NCI-H82 (cell line): ENCODE results near the gene YKT6.

Experiments
- DNase-seq: peaks from one replicate; lab custom pipeline; 2025; lab: John Stamatoyannopoulos, UW

Gene YKT6

DNA sequence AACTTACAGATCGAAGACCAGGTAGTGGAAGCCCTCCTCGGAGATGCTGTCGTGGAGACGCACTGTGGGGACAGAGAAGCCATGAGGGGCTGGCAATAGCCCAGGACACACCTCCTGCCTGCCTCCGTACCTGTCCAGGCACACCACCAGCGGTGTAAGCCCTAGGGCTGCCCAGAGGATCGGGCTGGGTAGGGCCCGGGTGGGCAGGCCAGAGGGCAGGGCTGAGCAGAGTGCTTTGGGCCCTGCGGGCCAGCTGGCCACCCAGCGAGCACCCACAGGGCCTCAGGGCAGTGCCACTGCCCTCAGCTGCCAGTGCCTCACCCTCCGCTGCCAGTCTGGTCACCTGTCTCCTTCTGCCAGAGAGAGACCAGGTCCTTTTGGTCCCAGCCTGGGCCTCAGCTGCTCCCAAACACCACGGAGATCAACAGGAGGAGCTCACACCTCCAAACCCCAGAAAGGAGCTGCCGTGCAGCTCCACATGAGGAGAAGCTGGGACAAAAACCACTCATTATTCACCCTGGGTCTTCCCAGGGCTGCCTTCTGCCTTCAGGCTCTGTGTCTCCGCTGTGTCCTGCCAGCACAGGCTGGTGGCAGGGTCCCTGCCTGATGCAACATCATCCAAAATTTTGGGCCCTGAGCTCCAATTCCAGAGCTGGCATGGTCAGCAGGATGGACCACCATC lies 58.2 kb downstream of the YKT6 start:
- no peak for DNase-seq

DNA sequence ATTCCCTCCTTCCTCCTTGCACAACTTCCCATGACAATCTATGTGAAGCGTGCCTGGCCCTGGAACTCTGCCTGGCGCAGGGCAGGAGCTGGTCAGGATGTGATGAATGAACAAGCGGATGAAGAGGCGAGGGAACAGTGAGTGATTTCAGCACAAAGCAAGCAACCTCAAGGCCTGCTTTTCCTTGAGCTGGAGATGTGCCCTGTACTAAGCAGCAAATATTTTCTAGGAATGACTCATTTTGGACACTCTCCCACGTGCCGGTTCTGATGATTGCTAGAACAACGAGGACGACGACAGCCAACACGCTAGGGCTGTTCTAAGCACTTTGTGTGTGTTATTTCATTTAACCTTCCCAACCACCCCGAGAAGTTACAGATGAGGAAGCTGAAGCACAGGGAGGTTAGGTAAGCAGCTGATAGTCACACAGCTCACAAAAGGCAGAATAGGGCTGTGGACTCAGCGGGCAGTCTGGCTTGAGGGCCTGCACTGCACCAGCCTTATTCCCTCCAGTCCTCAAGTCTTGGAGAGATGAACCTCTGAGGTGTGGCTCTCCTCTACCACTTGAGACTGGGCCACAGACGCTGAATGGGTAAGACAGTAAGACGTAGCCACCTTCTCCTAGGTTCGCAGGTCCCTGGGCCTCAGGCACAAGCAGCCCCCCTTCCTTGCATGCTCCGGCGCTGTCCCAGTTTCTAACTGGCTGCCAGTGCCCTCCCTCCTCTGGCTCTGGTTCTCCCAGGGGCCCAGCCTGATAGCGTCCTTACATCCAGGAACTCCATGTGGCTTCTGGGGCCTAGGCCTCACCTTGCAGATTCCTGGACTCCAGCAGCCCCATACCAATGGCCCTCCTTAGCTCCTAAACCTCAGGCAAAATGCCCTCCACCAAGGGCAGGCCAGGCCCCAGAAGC lies 59.0 kb downstream of the YKT6 start:
- DNase-seq: no peak

DNA sequence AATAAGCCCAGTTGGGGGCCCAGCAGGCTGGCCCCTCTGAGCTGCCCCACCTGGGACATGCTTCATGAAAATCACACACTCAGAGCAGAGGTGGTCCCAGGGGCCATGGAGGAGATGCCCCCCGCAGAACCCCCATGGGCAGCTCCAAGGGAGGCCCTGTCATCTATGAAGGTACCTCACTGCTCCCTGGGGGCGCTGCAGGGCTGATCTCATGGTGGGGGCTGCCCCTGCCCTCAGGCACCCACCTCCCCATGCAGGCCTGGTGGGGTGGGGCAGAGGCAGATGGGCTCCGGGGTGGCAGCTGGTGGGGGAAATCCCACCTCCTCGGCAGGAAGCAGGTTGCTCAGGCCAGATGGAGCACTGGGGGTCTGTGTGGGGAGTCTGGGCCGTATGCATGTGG lies 60.5 kb downstream of the YKT6 start:
- peak; percentile 87 for DNase-seq

DNA sequence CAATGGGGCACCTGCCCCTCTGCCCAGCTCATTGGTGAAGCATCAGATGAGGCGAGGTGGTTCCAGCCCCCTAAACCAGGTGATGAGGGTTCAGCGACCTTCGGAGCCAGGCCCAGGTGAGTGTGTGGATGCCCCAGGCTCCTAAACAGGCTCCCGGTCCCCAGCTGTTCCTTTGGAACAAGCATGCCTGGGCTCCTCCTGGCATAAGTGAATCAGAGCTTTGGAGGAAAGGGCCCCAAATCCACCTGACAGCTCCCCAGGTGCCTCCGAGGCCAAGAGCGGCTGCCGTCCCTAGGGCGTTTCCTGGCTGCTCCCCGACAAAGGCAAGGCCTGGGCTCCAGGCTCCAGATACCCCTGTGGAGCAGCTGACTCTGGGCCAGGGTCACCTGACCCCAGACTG lies 61.3 kb downstream of the YKT6 start:
- no peak for DNase-seq

DNA sequence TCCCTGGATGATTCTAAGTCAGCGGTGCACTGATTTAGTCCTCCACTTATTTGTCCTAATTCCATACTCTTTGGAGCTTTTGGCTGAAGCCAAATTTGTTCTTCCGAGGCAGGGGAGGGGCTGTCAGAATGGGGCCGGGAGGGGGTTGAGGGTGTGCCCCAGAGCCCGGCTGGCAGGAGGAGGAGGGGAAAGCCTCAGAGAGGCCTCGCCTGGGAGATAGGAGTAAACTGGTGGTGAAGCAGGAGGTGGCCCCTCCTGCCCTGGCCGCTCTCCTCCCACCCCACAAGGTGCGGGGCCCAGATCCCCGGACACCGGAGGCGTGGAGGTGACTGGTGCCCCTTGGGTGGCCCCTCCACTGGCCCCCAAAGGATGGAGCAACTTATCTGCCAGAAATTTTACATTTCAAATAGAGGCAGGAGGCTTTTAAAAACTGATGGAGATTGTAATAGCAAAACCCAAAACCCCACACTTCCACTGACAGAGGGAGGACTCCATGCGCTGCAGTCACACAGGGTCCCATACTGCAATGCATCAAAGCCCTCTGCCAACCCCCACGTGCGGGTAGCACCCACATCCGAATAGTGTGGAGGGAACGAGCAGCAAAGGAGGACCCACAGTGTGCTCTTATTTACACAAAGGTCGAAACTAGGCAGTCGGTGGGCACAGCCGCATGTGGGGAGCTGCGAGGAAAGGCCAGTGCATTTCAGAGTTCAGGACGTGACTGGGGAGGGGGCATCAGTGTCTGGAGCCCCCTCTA lies 62.7 kb downstream of the YKT6 start:
- no peak for DNase-seq
